ENCODE results near the gene CC2D1A. TPM values are rescaled to one million over a fixed set of nuclear protein-coding genes. Genes with fewer than 3 reads are reported as not detected.

CC2D1A gene
- total RNA-seq, 3 donors from 2014 or later, result 16.6 to 50.1 (median 43.6) TPM

- Histone ChIP-seq H3K4me3 (no peak overlapping the region), H3K4me1 (peaks cover 0 to 5% of the 10 kb centered on the region in 2 donors), H3K27ac (no peak overlapping the region), H3K9me3 (no peaks in the 10 kb centered on the region), H3K36me3 (no peaks in the 10 kb centered on the region), H3K27me3 (no peaks in the 10 kb centered on the region)
- intact Hi-C loops (cut with DNase I; ENCODE audit: low total_unique reads), result no loop called here
- no peak for DNase-seq (ENCODE audit: low spot score in 2 of 2)
- TF ChIP-seq, protein P1, sequence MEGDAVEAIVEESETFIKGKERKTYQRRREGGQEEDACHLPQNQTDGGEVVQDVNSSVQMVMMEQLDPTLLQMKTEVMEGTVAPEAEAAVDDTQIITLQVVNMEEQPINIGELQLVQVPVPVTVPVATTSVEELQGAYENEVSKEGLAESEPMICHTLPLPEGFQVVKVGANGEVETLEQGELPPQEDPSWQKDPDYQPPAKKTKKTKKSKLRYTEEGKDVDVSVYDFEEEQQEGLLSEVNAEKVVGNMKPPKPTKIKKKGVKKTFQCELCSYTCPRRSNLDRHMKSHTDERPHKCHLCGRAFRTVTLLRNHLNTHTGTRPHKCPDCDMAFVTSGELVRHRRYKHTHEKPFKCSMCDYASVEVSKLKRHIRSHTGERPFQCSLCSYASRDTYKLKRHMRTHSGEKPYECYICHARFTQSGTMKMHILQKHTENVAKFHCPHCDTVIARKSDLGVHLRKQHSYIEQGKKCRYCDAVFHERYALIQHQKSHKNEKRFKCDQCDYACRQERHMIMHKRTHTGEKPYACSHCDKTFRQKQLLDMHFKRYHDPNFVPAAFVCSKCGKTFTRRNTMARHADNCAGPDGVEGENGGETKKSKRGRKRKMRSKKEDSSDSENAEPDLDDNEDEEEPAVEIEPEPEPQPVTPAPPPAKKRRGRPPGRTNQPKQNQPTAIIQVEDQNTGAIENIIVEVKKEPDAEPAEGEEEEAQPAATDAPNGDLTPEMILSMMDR (IDR thresholded peaks at IDR 0.05), result no peak
- TF ChIP-seq POLR2A (IDR thresholded peaks at IDR 0.05), result no peak
- no peak for TF ChIP-seq POLR2AphosphoS5 (IDR thresholded peaks at IDR 0.05)
Measured at GRCh38 chr19:13902993-13903555, 2.9 kb upstream of the CC2D1A start.

GRCh38 chr19:13906521-13906904 lies 512 bp downstream of the CC2D1A start:
- no peak for DNase-seq (ENCODE audit: low spot score in 2 of 2)
- no peaks in the 10 kb centered on the region for H3K9me3 ChIP-seq
- no peaks in the 10 kb centered on the region for H3K36me3 ChIP-seq
- TF ChIP-seq POLR2AphosphoS5 (IDR thresholded peaks at IDR 0.05), result no peak
- no peak for TF ChIP-seq POLR2A (IDR thresholded peaks at IDR 0.05)
- TF ChIP-seq, protein P1 (IDR thresholded peaks at IDR 0.05), result no peak
- peaks cover 0 to 5% of the 10 kb centered on the region in 2 donors for H3K4me1 ChIP-seq
- peak overlapping the region; percentile 83 to 88 for H3K27ac ChIP-seq
- no peaks in the 10 kb centered on the region for H3K27me3 ChIP-seq
- intact Hi-C loops (cut with DNase I; ENCODE audit: low total_unique reads), result no loop called here
- H3K4me3 ChIP-seq, result peak overlapping the region; percentile 85 to 95 (median 89)

DNA sequence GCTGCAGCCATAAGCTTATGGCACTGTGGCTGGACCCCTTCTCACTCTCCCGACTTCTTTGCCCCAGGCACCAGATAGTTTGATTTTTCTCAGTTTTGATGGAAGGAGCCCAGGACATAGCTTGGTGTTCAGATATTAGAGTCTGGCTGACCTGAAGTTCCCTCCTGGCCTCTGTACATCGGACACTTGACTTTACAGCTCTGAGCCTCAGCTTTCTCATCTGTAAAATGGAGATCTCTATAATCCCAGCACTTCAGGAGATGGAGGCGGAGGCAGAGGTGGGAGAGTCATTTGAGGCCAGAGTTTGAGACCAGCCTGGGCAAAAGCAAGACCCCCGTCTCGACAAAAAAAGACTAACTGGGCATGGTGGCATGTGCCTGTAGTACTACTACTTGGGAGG lies 909 bp downstream of the CC2D1A start:
- DNase-seq (ENCODE audit: low spot score in 2 of 2), result no peak
- Histone ChIP-seq H3K27me3 (no peaks in the 10 kb centered on the region), H3K36me3 (no peaks in the 10 kb centered on the region), H3K4me3 (peak overlapping the region; percentile 85 to 95 (median 89)), H3K4me1 (peaks cover 0 to 5% of the 10 kb centered on the region in 2 donors), H3K27ac (peak overlapping the region; percentile 83 to 88), H3K9me3 (no peaks in the 10 kb centered on the region)
- intact Hi-C loops (cut with DNase I; ENCODE audit: low total_unique reads), result no loop called here
- TF ChIP-seq POLR2A (IDR thresholded peaks at IDR 0.05), result no peak
- TF ChIP-seq, protein P1 (IDR thresholded peaks at IDR 0.05), result no peak
- TF ChIP-seq POLR2AphosphoS5 (IDR thresholded peaks at IDR 0.05), result no peak

- TF ChIP-seq POLR2AphosphoS5 (IDR thresholded peaks at IDR 0.05) (no peak), POLR2A (IDR thresholded peaks at IDR 0.05) (no peak)
- TF ChIP-seq, protein P1 (IDR thresholded peaks at IDR 0.05), result no peak
- intact Hi-C loops (cut with DNase I; ENCODE audit: low total_unique reads), result no loop called here
- no peaks in the 10 kb centered on the region for H3K9me3 ChIP-seq
- no peak overlapping the region for H3K4me3 ChIP-seq
- peaks cover 0 to 5% of the 10 kb centered on the region in 2 donors for H3K4me1 ChIP-seq
- H3K36me3 ChIP-seq, result peaks cover 7% of the 10 kb centered on the region
- H3K27me3 ChIP-seq, result no peaks in the 10 kb centered on the region
- H3K27ac ChIP-seq, result no peak overlapping the region
- no peak for DNase-seq (ENCODE audit: low spot score in 2 of 2)
Measured at GRCh38 chr19:13908674-13909073, 2.7 kb downstream of the CC2D1A start.

GRCh38 chr19:13909430-13909829 lies 3.4 kb downstream of the CC2D1A start:
- H3K4me3 ChIP-seq, result no peak overlapping the region
- H3K9me3 ChIP-seq, result no peaks in the 10 kb centered on the region
- intact Hi-C loops (cut with DNase I; ENCODE audit: low total_unique reads), result no loop called here
- H3K36me3 ChIP-seq, result peaks cover 8% of the 10 kb centered on the region
- no peak for DNase-seq (ENCODE audit: low spot score in 2 of 2)
- H3K27ac ChIP-seq, result no peak overlapping the region
- no peaks in the 10 kb centered on the region for H3K27me3 ChIP-seq
- no peak for TF ChIP-seq POLR2AphosphoS5 (IDR thresholded peaks at IDR 0.05)
- TF ChIP-seq, protein P1 (IDR thresholded peaks at IDR 0.05), result no peak
- TF ChIP-seq POLR2A (IDR thresholded peaks at IDR 0.05), result no peak
- H3K4me1 ChIP-seq, result peaks cover 0 to 5% of the 10 kb centered on the region in 2 donors
